HCT116 (cell line): ENCODE measurements around the gene PRR15L. TPM values are rescaled to one million over a fixed set of nuclear protein-coding genes. Genes with fewer than 3 reads are reported as not detected.

Source experiments
- ATAC-seq: fragments of 200-7000 bp; cut with Tn5 transposase; 2 replicates; pipeline ENCODE4 v1.9.1; 2020; ENCODE audit warnings: mild to moderate bottlenecking, moderate library complexity
- BruUV-seq: library from RNA; stranded (reverse); fragments of 400-500 nt; replicated peaks from 2 replicates; lab custom pipeline; 2021; lab: Mats Ljungman, UMichigan
- CTCF ChIA-PET: fragments of 300-600 bp; sonication (Branson Sonifier 250); formaldehyde crosslinking; loops from one replicate; lab custom pipeline; 2021; ENCODE audit warnings: antibody characterized with exemption; lab: Charles Lee
- POLR2A ChIA-PET: fragments of 300-600, 350-600 bp; sonication (Branson Sonifier 250); formaldehyde crosslinking; loops from one replicate; lab custom pipeline; 2021; ENCODE audit warnings: antibody characterized with exemption; lab: Charles Lee
- RAD21 ChIA-PET, 2 experiments: fragments of 300-600 bp; sonication (Branson Sonifier 250); formaldehyde crosslinking; loops; one replicate each; lab custom pipeline; 2023; ENCODE audit warnings: low total read pairs in 2 of 2; ENCODE audit not compliant: uncharacterized antibody in 2 of 2, unreplicated experiment in 2 of 2, low non-redundant PET in 1 of 2; lab: Charles Lee
- DNase-seq: peaks from one replicate; pipeline ENCODE4 v3.0.0-alpha.2; 2010; ENCODE audit warnings: low read depth, low spot score
- H2AFZ ChIP-seq: fragments of 200-600 bp; shearing (Covaris generic), sonication (generic); 2 replicates; pipeline ENCODE4 v1.6.1; 2017; ENCODE audit warnings: low read depth, mixed run types, mixed read lengths, antibody characterized with exemption, low read length; ENCODE audit not compliant: poor library complexity, severe bottlenecking
- H3K27ac ChIP-seq: 2 replicates; pipeline ENCODE4 v1.5.1; 2012; ENCODE audit warnings: low read depth, low read length
- H3K27me3 ChIP-seq: fragments of 200-600 bp; sonication (generic); 2 replicates; pipeline ENCODE4 v1.6.1; 2016; ENCODE audit warnings: mixed run types, low read length, mixed read lengths; ENCODE audit not compliant: insufficient read depth
- H3K36me3 ChIP-seq, 2 experiments: fragments of 200-500 bp in 1 of 2; fragments of 200-600 bp in 1 of 2; sonication (Bioruptor generic) in 1 of 2; sonication (generic) in 1 of 2; 2 replicates each; pipeline versions ENCODE4 v1.5.1 to v1.6.1; 2014 to 2016; ENCODE audit warnings: low read length in 2 of 2, inconsistent platforms in 1 of 2, mixed read lengths in 1 of 2, mixed run types in 1 of 2; ENCODE audit not compliant: insufficient read depth in 2 of 2, control insufficient read depth in 1 of 2
- H3K4me1 ChIP-seq, 2 experiments: fragments of 200-600 bp in 1 of 2; sonication (generic) in 1 of 2; 2 replicates each; pipeline versions ENCODE4 v1.5.1 to v1.6.1; 2012 to 2017; ENCODE audit warnings: low read length in 2 of 2, inconsistent platforms in 1 of 2, mild to moderate bottlenecking in 1 of 2, mixed read lengths in 1 of 2, mixed run types in 1 of 2, moderate library complexity in 1 of 2; ENCODE audit not compliant: insufficient read depth in 2 of 2, control insufficient read depth in 1 of 2
- H3K4me2 ChIP-seq: fragments of 200-600 bp; sonication (generic); 2 replicates; pipeline ENCODE4 v1.6.1; 2017; ENCODE audit warnings: mixed run types, low read length, mixed read lengths
- H3K4me3 ChIP-seq, 2 experiments: fragments of 200-600 bp in 1 of 2; sonication (generic) in 1 of 2; replicated peaks in 1 of 2; 2 replicates each; pipeline ENCODE4 v1.5.1; 2011 to 2016; ENCODE audit warnings: low read length in 2 of 2, control low read depth in 1 of 2, low read depth in 1 of 2, mild to moderate bottlenecking in 1 of 2, mixed read lengths in 1 of 2, mixed run types in 1 of 2
- H3K79me2 ChIP-seq: fragments of 200-600 bp; sonication (generic); 2 replicates; pipeline ENCODE4 v1.6.1; 2017; ENCODE audit warnings: mild to moderate bottlenecking, mixed run types, low read length, moderate library complexity, mixed read lengths; ENCODE audit not compliant: insufficient read depth
- H3K9ac ChIP-seq: fragments of 200-600 bp; sonication (generic); 2 replicates; pipeline ENCODE4 v1.6.1; 2016; ENCODE audit warnings: low read length, mixed read lengths
- H3K9me2 ChIP-seq: fragments of 200-600 bp; sonication (generic), shearing (Covaris generic); 2 replicates; pipeline ENCODE4 v1.6.1; 2017; ENCODE audit warnings: mixed run types, mild to moderate bottlenecking, moderate library complexity; ENCODE audit not compliant: insufficient read depth
- H3K9me3 ChIP-seq, 2 experiments: fragments of 200-500 bp in 1 of 2; fragments of 200-600 bp in 1 of 2; sonication (Bioruptor generic) in 1 of 2; sonication (generic) in 1 of 2; 2 replicates each; pipeline ENCODE4 v1.6.1; 2014 to 2017; ENCODE audit warnings: low read length in 2 of 2, mixed read lengths in 2 of 2, inconsistent platforms in 1 of 2, low read depth in 1 of 2, mild to moderate bottlenecking in 1 of 2, mixed run types in 1 of 2, moderate library complexity in 1 of 2; ENCODE audit not compliant: control insufficient read depth in 1 of 2, insufficient read depth in 1 of 2
- H4K20me1 ChIP-seq: fragments of 200-600 bp; sonication (generic), shearing (Covaris generic); 2 replicates; pipeline ENCODE4 v1.6.1; 2017; ENCODE audit warnings: mixed run types, mild to moderate bottlenecking, moderate library complexity; ENCODE audit not compliant: insufficient read depth
- ATF3 ChIP-seq: IDR thresholded peaks from 2 replicates; pipeline ENCODE4 v1.6.1; 2012
- CTCF ChIP-seq, 3 experiments: fragments of 200-600 bp in 1 of 3; sonication (generic) in 1 of 3; IDR thresholded peaks in 2 of 3; conservative IDR thresholded peaks in 1 of 3; 2 replicates each; pipeline ENCODE4 v1.5.1; 2012 to 2017; ENCODE audit warnings: low read depth in 2 of 3, low read length in 2 of 3, antibody characterized with exemption in 1 of 3, borderline replicate concordance in 1 of 3, control low read depth in 1 of 3, mild to moderate bottlenecking in 1 of 3, mixed read lengths in 1 of 3, mixed run types in 1 of 3, moderate library complexity in 1 of 3; ENCODE audit not compliant: insufficient read depth in 1 of 3
- EZH2phosphoT487 ChIP-seq: fragments of 200-600 bp; IDR thresholded peaks from 2 replicates; pipeline ENCODE4 v1.6.1; 2018; ENCODE audit warnings: antibody characterized with exemption, borderline replicate concordance
- POLR2A ChIP-seq: IDR thresholded peaks from 2 replicates; pipeline ENCODE4 v1.7.0; 2011; ENCODE audit warnings: borderline replicate concordance; ENCODE audit not compliant: insufficient read depth, insufficient read length; ENCODE audit errors: extremely low read depth
- POLR2AphosphoS5 ChIP-seq: IDR thresholded peaks from 2 replicates; pipeline ENCODE4 v1.6.1; 2011; ENCODE audit warnings: mild to moderate bottlenecking, low read depth, low read length, moderate library complexity
- SP1 ChIP-seq: IDR thresholded peaks from 2 replicates; pipeline ENCODE4 v1.6.1; 2012; ENCODE audit warnings: low read depth
- YY1 ChIP-seq: IDR thresholded peaks from 2 replicates; pipeline ENCODE4 v1.6.1; 2011; ENCODE audit warnings: low read length, low read depth, moderate library complexity, mild to moderate bottlenecking; ENCODE audit not compliant: insufficient replicate concordance; ENCODE audit errors: extremely low read depth
- ZNF274 ChIP-seq: fragments of 200-500 bp; sonication (Bioruptor generic); IDR thresholded peaks from 2 replicates; pipeline ENCODE4 v1.6.1; 2014; ENCODE audit warnings: mild to moderate bottlenecking, low read depth, low read length, inconsistent platforms
- intact Hi-C: fragments of 100-400 bp; cut with micrococcal nuclease; formaldehyde crosslinking; loops from 2 replicates; pipeline ENCODE4 v1.10.0; 2022
- total RNA-seq: library from RNA; stranded (reverse); gene quantifications from one replicate; pipeline ENCODE4 v1.2.1, GENCODE V29; 2021; ENCODE audit not compliant: unreplicated experiment
- TF ChIP-seq, protein P1 (sequence below): IDR thresholded peaks from 2 replicates; pipeline ENCODE4 v1.6.1; 2011; ENCODE audit warnings: mild to moderate bottlenecking, low read length, moderate library complexity; ENCODE audit not compliant: insufficient replicate concordance; ENCODE audit errors: extremely low read depth

Gene PRR15L
- total RNA-seq, 1 experiment from 2014 or later: 0.34 TPM

GRCh38 chr17:47905221-47905733 is 52.4 kb downstream of the PRR15L start:
- Histone ChIP-seq H3K4me3 (no peak overlapping the region), H3K9ac (no peak overlapping the region), H3K27ac (no peak overlapping the region), H3K9me2 (no peaks in the 10 kb centered on the region), H3K9me3 (no peaks in the 10 kb centered on the region), H3K36me3 (no peaks in the 10 kb centered on the region), H4K20me1 (no peaks in the 10 kb centered on the region), H3K79me2 (no peaks in the 10 kb centered on the region), H3K27me3 (no peaks in the 10 kb centered on the region), H3K4me2 (no peak overlapping the region), H3K4me1 (no peaks in the 10 kb centered on the region), H2AFZ (no peak overlapping the region)
- TF ChIP-seq POLR2AphosphoS5 (no peak), SP1 (no peak), YY1 (no peak), ATF3 (no peak), EZH2phosphoT487 (no peak), ZNF274 (no peak), CTCF (IDR thresholded peaks at IDR 0.05 in 2 of 3, conservative IDR thresholded peaks at IDR 0.05 in 1 of 3; ENCODE audit: borderline replicate concordance in 1 of 3, insufficient read depth in 1 of 3, low read depth in 2 of 3, low read length in 2 of 3) (no peak), POLR2A (no peak)
- TF ChIP-seq, protein P1, sequence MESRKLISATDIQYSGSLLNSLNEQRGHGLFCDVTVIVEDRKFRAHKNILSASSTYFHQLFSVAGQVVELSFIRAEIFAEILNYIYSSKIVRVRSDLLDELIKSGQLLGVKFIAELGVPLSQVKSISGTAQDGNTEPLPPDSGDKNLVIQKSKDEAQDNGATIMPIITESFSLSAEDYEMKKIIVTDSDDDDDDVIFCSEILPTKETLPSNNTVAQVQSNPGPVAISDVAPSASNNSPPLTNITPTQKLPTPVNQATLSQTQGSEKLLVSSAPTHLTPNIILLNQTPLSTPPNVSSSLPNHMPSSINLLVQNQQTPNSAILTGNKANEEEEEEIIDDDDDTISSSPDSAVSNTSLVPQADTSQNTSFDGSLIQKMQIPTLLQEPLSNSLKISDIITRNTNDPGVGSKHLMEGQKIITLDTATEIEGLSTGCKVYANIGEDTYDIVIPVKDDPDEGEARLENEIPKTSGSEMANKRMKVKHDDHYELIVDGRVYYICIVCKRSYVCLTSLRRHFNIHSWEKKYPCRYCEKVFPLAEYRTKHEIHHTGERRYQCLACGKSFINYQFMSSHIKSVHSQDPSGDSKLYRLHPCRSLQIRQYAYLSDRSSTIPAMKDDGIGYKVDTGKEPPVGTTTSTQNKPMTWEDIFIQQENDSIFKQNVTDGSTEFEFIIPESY: no peak
- intact Hi-C loops: no loop called here
- POLR2A ChIA-PET: interaction anchor here (2.9 kb wide), 1 partner anchor 10 kb away, joined by 13 read pairs; the partner anchor contains the start of gene SP2
- RAD21 ChIA-PET: no interaction called here
- no peak for DNase-seq
- ATAC-seq: no peak
- BruUV-seq: no TSS peak
- CTCF ChIA-PET: interaction anchor here (0.5 kb wide), 1 partner anchor 16 kb away, joined by 3 read pairs; no protein-coding TSS in a partner anchor
